Left forelimb (tissue), 1 donor: ENCODE data around the gene LRRC70.
"Not testable (repeated sequence)": the region's sequence is repeated elsewhere in the genome, so short reads cannot be mapped to it uniquely, and the experiment has no call there.

ENCODE experiments used
- DNase-seq: peaks from one replicate; pipeline ENCODE4 v3.0.0-alpha.2; 2018; ENCODE audit warnings: low spot score

LRRC70 gene

GRCh38 chr5:62578540-62578939, at the start of gene LRRC70:
Gene LRRC70, plus strand, starts transcription at chr5:62578819. Its CDS starts 620 bp downstream, at chr5:62579439.
- no peak for DNase-seq

- DNase-seq: no peak
Measured at GRCh38 chr5:62533597-62533996, 45.0 kb upstream of the LRRC70 start.

- no peak for DNase-seq
Measured at GRCh38 chr5:62534461-62535236, 44.0 kb upstream of the LRRC70 start.

- no peak for DNase-seq
Measured at GRCh38 chr5:62536232-62536631, 42.4 kb upstream of the LRRC70 start.

GRCh38 chr5:62536783-62537182, 41.8 kb upstream of the LRRC70 start:
- DNase-seq: no peak

- DNase-seq: no peak
Measured at GRCh38 chr5:62538017-62538942, 40.3 kb upstream of the LRRC70 start.

- DNase-seq: no peak
Measured at GRCh38 chr5:62542720-62543119, 35.9 kb upstream of the LRRC70 start.

GRCh38 chr5:62547945-62548630, 30.5 kb upstream of the LRRC70 start:
- no peak for DNase-seq

- no peak for DNase-seq
Measured at GRCh38 chr5:62550103-62550502, 28.5 kb upstream of the LRRC70 start.

- DNase-seq: no peak
Measured at GRCh38 chr5:62555930-62556329, 22.7 kb upstream of the LRRC70 start.

- no peak for DNase-seq
Measured at GRCh38 chr5:62558941-62559340, 19.7 kb upstream of the LRRC70 start.

GRCh38 chr5:62560786-62561185, 17.8 kb upstream of the LRRC70 start:
- no peak for DNase-seq

GRCh38 chr5:62561896-62562295, 16.7 kb upstream of the LRRC70 start:
- DNase-seq: no peak

- DNase-seq: no peak
Measured at GRCh38 chr5:62562867-62563266, 15.8 kb upstream of the LRRC70 start.

GRCh38 chr5:62564101-62564500, 14.5 kb upstream of the LRRC70 start:
- no peak for DNase-seq

GRCh38 chr5:62565740-62566139, 12.9 kb upstream of the LRRC70 start:
- DNase-seq: not testable (repeated sequence)

- no peak for DNase-seq
Measured at GRCh38 chr5:62568143-62568542, 10.5 kb upstream of the LRRC70 start.

- DNase-seq: no peak
Measured at GRCh38 chr5:62568800-62569432, 9.7 kb upstream of the LRRC70 start.

GRCh38 chr5:62569470-62569869, 9.1 kb upstream of the LRRC70 start:
- DNase-seq: no peak

- DNase-seq: no peak
Measured at GRCh38 chr5:62572918-62573514, 5.6 kb upstream of the LRRC70 start.

- no peak for DNase-seq
Measured at GRCh38 chr5:62574599-62574998, 4.0 kb upstream of the LRRC70 start.

GRCh38 chr5:62575066-62575465, 3.6 kb upstream of the LRRC70 start:
- no peak for DNase-seq
